Measurements from ENCODE around the gene HADHA.

The HADHA gene

DNA sequence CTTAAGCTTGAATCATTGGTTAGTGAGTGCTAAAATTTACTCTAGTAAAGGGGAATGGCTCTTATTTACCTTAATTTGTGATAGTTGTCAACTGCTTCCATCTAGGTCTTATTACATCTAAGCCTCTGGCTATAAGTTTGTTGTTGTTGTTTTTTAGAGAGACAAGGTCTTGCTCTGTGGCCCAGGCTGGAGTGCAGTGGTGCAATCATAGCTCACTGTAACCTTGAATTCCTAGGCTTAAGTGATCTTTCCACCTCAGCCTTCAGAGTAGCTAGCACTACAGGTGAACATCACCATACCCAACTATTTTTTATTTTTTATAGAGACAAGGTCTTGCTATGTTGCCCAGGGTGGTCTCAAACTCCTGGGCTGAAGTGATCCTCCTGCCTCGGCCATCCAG is 6.6 kb downstream of the HADHA start:
- no peak for DNase-seq (ENCODE audit: extremely low spot score)
- ChIA-PET CTCF (interaction anchor here (0.7 to 2.5 kb wide), 4 partner anchors 9 to 53 kb away, joined by 3 to 8 read pairs (median 3); no protein-coding TSS in a partner anchor), POLR2A (no interaction called here)
- TF ChIP-seq, protein P1, sequence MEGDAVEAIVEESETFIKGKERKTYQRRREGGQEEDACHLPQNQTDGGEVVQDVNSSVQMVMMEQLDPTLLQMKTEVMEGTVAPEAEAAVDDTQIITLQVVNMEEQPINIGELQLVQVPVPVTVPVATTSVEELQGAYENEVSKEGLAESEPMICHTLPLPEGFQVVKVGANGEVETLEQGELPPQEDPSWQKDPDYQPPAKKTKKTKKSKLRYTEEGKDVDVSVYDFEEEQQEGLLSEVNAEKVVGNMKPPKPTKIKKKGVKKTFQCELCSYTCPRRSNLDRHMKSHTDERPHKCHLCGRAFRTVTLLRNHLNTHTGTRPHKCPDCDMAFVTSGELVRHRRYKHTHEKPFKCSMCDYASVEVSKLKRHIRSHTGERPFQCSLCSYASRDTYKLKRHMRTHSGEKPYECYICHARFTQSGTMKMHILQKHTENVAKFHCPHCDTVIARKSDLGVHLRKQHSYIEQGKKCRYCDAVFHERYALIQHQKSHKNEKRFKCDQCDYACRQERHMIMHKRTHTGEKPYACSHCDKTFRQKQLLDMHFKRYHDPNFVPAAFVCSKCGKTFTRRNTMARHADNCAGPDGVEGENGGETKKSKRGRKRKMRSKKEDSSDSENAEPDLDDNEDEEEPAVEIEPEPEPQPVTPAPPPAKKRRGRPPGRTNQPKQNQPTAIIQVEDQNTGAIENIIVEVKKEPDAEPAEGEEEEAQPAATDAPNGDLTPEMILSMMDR (IDR thresholded peaks at IDR 0.05; ENCODE audit: control extremely low read depth, extremely low read depth, low read depth, missing control alignments), result no peak

DNA sequence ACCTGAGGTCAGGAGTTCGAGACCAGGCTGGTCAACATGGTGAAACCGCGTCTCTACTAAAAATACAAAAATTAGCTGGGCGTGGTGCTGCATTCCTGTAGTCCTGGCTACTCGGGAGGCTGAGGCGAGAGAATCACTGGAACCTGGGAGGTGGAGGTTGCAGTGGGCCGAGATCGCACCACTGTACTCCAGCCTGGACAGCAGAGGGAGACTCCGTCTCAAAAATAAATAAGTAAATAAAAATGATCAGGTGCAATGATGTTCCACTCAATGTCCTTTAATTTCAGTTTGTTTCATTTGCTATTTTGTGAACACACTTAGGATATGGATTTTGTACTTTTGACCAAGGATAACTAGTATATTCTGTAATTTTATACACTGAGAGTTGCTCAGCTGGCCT is 9.3 kb downstream of the HADHA start:
- no peak for DNase-seq (ENCODE audit: extremely low spot score)
- POLR2A ChIA-PET, result no interaction called here
- CTCF ChIA-PET, result interaction anchor here (1.2 to 3.1 kb wide), 8 partner anchors 10 to 101 kb away, joined by 3 to 15 read pairs (median 3); partner anchors contain the start of genes HADHA and HADHB
- TF ChIP-seq, protein P1 (IDR thresholded peaks at IDR 0.05; ENCODE audit: control extremely low read depth, extremely low read depth, low read depth, missing control alignments), result no peak

DNA sequence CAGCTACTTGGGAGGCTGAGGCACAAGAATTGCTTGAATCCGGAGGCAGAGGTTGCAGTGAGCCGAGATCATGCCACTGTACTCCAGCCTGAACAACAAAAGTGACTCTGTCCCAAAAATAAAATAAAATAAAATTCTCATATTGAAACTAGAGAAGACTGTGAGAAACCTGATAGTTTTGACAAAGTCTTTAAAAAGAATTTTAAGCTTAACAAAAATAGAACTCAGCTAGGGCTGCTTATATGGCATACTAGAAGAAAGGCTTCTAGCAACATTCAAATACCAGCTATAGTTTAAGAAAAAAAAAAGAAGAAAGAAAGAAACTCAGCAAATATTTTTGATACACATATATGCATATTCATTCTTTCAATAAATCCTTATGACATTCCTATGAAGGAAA is 13.6 kb downstream of the HADHA start:
- CTCF ChIA-PET, result interaction anchor here (0.7 to 2.0 kb wide), 6 partner anchors 19 to 58 kb away, joined by 3 to 7 read pairs (median 3); no protein-coding TSS in a partner anchor
- POLR2A ChIA-PET, result interaction anchor here (1.1 kb wide), 1 partner anchor 16 kb away, joined by 3 read pairs; no protein-coding TSS in a partner anchor

DNA sequence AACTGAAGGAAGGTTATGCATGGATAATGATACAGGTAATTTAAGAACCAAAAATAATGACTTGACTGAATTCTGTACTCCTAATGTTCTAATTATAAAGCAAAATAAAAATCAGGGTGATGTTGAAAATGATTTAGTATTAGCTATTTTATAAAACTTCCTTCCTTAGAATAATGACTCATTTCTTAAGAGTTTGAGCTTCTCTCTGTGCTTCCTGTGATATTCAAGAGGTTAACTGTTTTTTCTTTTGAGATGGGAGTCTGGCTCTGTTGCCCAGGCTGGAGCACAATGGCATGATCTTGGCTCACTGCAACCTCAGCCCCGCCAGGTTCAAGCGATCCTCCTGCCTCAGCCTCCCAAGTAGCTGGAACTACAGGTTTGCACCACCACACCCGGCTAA is 14.8 kb downstream of the HADHA start:
- no peak for DNase-seq (ENCODE audit: extremely low spot score)
- TF ChIP-seq, protein P1 (IDR thresholded peaks at IDR 0.05; ENCODE audit: control extremely low read depth, extremely low read depth, low read depth, missing control alignments), result no peak
- POLR2A ChIA-PET, result no interaction called here
- CTCF ChIA-PET, result interaction anchor here (1.0 to 1.5 kb wide), 3 partner anchors 12 to 101 kb away, joined by 3 read pairs; no protein-coding TSS in a partner anchor

More for the DNA sequence above, 13.6 kb downstream of the HADHA start:
- TF ChIP-seq, protein P1 (IDR thresholded peaks at IDR 0.05; ENCODE audit: control extremely low read depth, extremely low read depth, low read depth, missing control alignments), result no peak
- DNase-seq (ENCODE audit: extremely low spot score), result no peak

DNA sequence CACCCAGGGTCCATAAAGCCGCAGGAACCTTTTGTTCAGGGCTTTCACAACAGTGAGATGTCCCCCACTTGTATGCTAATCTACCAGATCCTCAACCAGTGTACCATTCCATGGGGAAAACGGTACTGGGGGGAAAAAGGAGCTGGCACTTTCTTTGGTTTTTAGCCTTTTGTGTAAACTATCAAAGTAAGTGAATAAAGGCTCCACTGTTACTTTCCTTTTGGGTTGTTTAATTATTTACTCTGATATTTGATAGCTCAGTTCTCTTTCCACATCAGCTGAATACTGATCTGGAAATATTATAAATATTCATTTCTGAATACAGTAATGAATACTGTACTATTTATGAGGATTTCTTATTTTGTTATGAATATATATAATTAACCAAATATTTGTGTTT is 20.3 kb downstream of the HADHA start:
- CTCF ChIA-PET, result interaction anchor here (1.4 to 1.5 kb wide), 2 partner anchors 11 to 54 kb away, joined by 3 read pairs; no protein-coding TSS in a partner anchor
- TF ChIP-seq, protein P1 (IDR thresholded peaks at IDR 0.05; ENCODE audit: control extremely low read depth, extremely low read depth, low read depth, missing control alignments), result no peak
- DNase-seq (ENCODE audit: extremely low spot score), result no peak
- POLR2A ChIA-PET, result no interaction called here

DNA sequence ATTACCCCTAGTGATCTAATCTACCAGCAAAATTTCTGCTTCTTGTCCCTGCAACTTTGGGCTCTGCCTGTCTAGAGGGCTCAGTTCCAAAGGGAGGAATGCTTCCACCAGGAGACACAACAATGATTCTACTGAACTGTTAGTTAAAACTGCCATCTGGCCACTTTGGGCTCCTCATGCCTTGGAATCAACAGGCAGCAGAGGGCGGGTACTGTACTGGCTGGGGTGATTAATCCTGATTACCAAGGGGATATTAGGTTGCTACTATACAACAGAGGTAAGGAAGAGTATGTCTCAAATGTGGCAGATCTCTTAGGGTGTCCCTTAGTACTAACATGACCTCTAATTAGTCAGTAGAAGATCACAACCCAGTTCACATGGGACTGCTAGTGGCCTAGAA is 21.4 kb downstream of the HADHA start:
- no peak for DNase-seq (ENCODE audit: extremely low spot score)
- ChIA-PET POLR2A (no interaction called here), CTCF (no interaction called here)
- TF ChIP-seq, protein P1 (IDR thresholded peaks at IDR 0.05; ENCODE audit: control extremely low read depth, extremely low read depth, low read depth, missing control alignments), result no peak

All from GM10248 (cell line).